ENCODE data around the gene SIX1. TPM values are rescaled to one million over a fixed set of nuclear protein-coding genes. Genes with fewer than 3 reads are reported as not detected.
A peak's percentile ranks its signal among the peaks of the same experiment; 100 is the strongest.

SIX1 gene
- total and polyA plus RNA-seq, 9 donors: 46.2 to 86.3 (median 63.4) TPM

- no peak for DNase-seq
- no peaks in the 10 kb centered on the region for H3K36me3 ChIP-seq (ENCODE audit: control insufficient read depth, insufficient read depth, low read length)
- H3K27me3 ChIP-seq (ENCODE audit: control insufficient read depth, insufficient read depth, low read length): no peaks in the 10 kb centered on the region
- no peak overlapping the region for H3K4me3 ChIP-seq (ENCODE audit: low read length)
- no peak overlapping the region for H3K27ac ChIP-seq (ENCODE audit: low read length)
- H3K4me1 ChIP-seq (ENCODE audit: control insufficient read depth, insufficient read depth, low read length): no peaks in the 10 kb centered on the region
- no peaks in the 10 kb centered on the region for H3K9me3 ChIP-seq (replicated peaks; ENCODE audit: control insufficient read depth, low read depth, low read length)
Observed at GRCh38 chr14:60596139-60596538, 53.1 kb downstream of the SIX1 start.

GRCh38 chr14:60594062-60594461 lies 55.2 kb downstream of the SIX1 start:
- H3K36me3 ChIP-seq (ENCODE audit: control insufficient read depth, insufficient read depth, low read length): no peaks in the 10 kb centered on the region
- no peaks in the 10 kb centered on the region for H3K4me1 ChIP-seq (ENCODE audit: control insufficient read depth, insufficient read depth, low read length)
- H3K27ac ChIP-seq (ENCODE audit: low read length): no peak overlapping the region
- no CpG with 5 or more reads among the region's 3 CpGs for WGBS (ENCODE audit: insufficient coverage)
- H3K9me3 ChIP-seq (replicated peaks; ENCODE audit: control insufficient read depth, low read depth, low read length): no peaks in the 10 kb centered on the region
- no peaks in the 10 kb centered on the region for H3K27me3 ChIP-seq (ENCODE audit: control insufficient read depth, insufficient read depth, low read length)
- peak; percentile 49 for DNase-seq
- no peak overlapping the region for H3K4me3 ChIP-seq (ENCODE audit: low read length)

Other genes with a start within 250 kb of the SIX1 start
- 2.3 TPM for gene C14orf39, start 163.4 kb downstream of the SIX1 start, total RNA-seq
- 1 to 10 TPM in 7 of 8 donors, under 1 TPM in 1; 0.70 to 2.7 (median 2.0) TPM for gene C14orf39, start 163.4 kb downstream of the SIX1 start, polyA plus RNA-seq (ENCODE audit: insufficient read depth in 1 of 8, insufficient read length in 8 of 8, low replicate concordance in 1 of 8)
- not detected for gene SIX6, start 140.3 kb downstream of the SIX1 start, total RNA-seq
- under 1 TPM in 6 of 8 donors, not detected in 2; 0.04 to 0.12 (median 0.06) TPM for gene SIX6, start 140.3 kb downstream of the SIX1 start, polyA plus RNA-seq (ENCODE audit: insufficient read depth in 1 of 8, insufficient read length in 8 of 8, low replicate concordance in 1 of 8)
- gene SIX4, start 74.9 kb upstream of the SIX1 start, total RNA-seq: 24.6 TPM
- 10 to 100 TPM; 15.0 to 24.6 (median 19.2) TPM for gene SIX4, start 74.9 kb upstream of the SIX1 start, polyA plus RNA-seq (ENCODE audit: insufficient read depth in 1 of 8, insufficient read length in 8 of 8, low replicate concordance in 1 of 8)
- 102 TPM for gene MNAT1, start 85.3 kb upstream of the SIX1 start, total RNA-seq
- 10 to 100 TPM; 43.7 to 53.3 (median 49.0) TPM for gene MNAT1, start 85.3 kb upstream of the SIX1 start, polyA plus RNA-seq (ENCODE audit: insufficient read depth in 1 of 8, insufficient read length in 8 of 8, low replicate concordance in 1 of 8)

Measured in muscle of leg (tissue), 11 donors.